NCI-H82 treated with DMSO at 0.1 percent for 48 hours (cell line): Measurements from ENCODE around the gene PLAGL2.
"Not testable (repeated sequence)": the region's sequence is repeated elsewhere in the genome, so short reads cannot be mapped to it uniquely, and the experiment has no call there.

ENCODE experiments used
- DNase-seq: peaks from one replicate; lab custom pipeline; 2025; ENCODE audit not compliant: unreplicated experiment; lab: John Stamatoyannopoulos, UW

Gene PLAGL2

GRCh38 chr20:32184961-32185603, 22.5 kb downstream of the PLAGL2 start:
- no peak for DNase-seq

GRCh38 chr20:32183947-32184635, 23.5 kb downstream of the PLAGL2 start:
- DNase-seq: no peak

- DNase-seq: no peak
Measured at GRCh38 chr20:32181606-32182005, 25.9 kb downstream of the PLAGL2 start.

- no peak for DNase-seq
Measured at GRCh38 chr20:32179934-32180333, 27.6 kb downstream of the PLAGL2 start.

- no peak for DNase-seq
Measured at GRCh38 chr20:32179515-32179914, 28.0 kb downstream of the PLAGL2 start.

GRCh38 chr20:32177696-32178095, 29.8 kb downstream of the PLAGL2 start:
- not testable (repeated sequence) for DNase-seq

GRCh38 chr20:32168184-32168910, 39.2 kb downstream of the PLAGL2 start:
- peak; percentile 13 for DNase-seq

GRCh38 chr20:32167552-32167951, 40.0 kb downstream of the PLAGL2 start:
- DNase-seq: no peak

GRCh38 chr20:32165836-32166545, 41.6 kb downstream of the PLAGL2 start:
- no peak for DNase-seq

GRCh38 chr20:32164984-32165735, 42.4 kb downstream of the PLAGL2 start:
- no peak for DNase-seq

GRCh38 chr20:32163951-32164350, 43.6 kb downstream of the PLAGL2 start:
- no peak for DNase-seq

GRCh38 chr20:32162351-32162750, 45.2 kb downstream of the PLAGL2 start:
- no peak for DNase-seq

- no peak for DNase-seq
Measured at GRCh38 chr20:32160341-32160740, 47.2 kb downstream of the PLAGL2 start.

GRCh38 chr20:32159766-32160221, 47.7 kb downstream of the PLAGL2 start:
- DNase-seq: no peak

- no peak for DNase-seq
Measured at GRCh38 chr20:32158943-32159660, 48.4 kb downstream of the PLAGL2 start.

- DNase-seq: no peak
Measured at GRCh38 chr20:32158351-32158750, 49.2 kb downstream of the PLAGL2 start.

GRCh38 chr20:32157611-32158010, 49.9 kb downstream of the PLAGL2 start:
- DNase-seq: no peak

- DNase-seq: peak; percentile 29
Measured at GRCh38 chr20:32155017-32155981, 52.2 kb downstream of the PLAGL2 start.

- DNase-seq: no peak
Measured at GRCh38 chr20:32153771-32154170, 53.8 kb downstream of the PLAGL2 start.
